NCI-H510A treated with DMSO at 0.1 percent for 48 hours (cell line): Measurements from ENCODE around the gene UGT2B10.
"Not testable (repeated sequence)": the region's sequence is repeated elsewhere in the genome, so short reads cannot be mapped to it uniquely, and the experiment has no call there.

Experiments used
- DNase-seq: peaks from one replicate; lab custom pipeline; 2025; lab: John Stamatoyannopoulos, UW

The UGT2B10 gene

GRCh38 chr4:68815617-68816409 lies at the start of gene UGT2B10:
UGT2B10 (plus strand) TSS chr4:68815994; CDS start chr4:68816020, 26 bp downstream.
- DNase-seq, result not testable (repeated sequence)

- not testable (repeated sequence) for DNase-seq
These were observed 44.0 kb upstream of the UGT2B10 start for GRCh38 chr4:68771836-68772235.

GRCh38 chr4:68773699-68774098 lies 42.1 kb upstream of the UGT2B10 start:
- no peak for DNase-seq

GRCh38 chr4:68780232-68780631 lies 35.6 kb upstream of the UGT2B10 start:
- no peak for DNase-seq

DNA sequence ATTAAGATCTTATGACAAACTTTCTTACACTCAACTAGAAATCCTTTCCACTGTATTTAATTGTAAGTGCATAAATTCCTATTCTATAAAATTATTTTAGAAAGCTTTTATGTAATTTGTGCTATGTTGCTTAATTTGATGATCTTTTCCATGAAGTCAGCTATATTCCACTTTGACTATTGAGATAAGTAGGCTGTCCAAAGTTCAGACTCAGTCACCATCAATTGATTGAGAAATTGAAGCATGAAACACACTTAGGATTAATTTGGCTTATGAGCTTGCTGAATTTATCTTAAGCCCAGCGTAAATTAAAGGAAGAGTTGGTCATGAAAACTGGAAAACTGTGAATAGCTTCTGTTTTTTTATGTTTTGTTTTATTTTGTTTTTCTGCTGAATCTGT lies 18.7 kb upstream of the UGT2B10 start:
- DNase-seq, result no peak

DNA sequence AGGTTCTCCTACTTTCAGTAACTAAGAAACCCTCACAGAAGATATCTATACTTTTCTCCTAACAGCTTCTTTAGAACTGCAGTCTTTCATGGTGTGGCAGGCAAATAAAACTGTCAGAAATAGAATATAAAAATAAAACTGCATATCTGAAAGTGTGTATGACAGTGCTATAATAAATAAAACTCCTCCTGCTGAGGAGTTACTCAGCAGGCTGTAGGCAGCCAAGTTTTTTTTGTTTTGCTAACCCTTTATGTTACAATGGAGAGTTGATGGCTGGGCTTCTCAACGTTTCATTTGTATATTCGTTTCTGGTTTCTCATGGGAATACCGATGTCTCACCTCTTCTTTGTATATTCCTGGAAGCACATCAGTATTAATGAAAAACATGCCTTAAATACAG lies 18.2 kb upstream of the UGT2B10 start:
- DNase-seq, result no peak

DNA sequence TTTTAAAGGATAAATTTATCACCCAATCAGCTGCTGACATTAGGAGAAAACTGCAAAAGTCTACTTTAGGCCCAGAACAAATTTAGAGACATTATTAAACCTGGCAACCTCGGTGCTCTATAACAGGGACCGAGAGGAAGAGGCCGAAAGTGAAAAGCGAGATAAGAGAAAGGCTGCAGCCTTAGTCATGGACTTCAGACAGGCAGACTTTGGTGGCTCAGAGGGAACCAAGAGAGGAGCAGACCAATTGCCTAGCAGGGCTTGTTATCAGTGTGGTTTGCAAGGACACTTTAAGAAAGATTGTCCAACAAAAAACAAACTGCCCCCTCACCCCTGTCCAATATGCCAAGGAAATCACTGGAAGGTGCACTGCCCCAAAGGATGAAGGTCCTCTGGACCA lies 12.8 kb upstream of the UGT2B10 start:
- DNase-seq, result no peak

- DNase-seq, result no peak
These were observed 7.7 kb upstream of the UGT2B10 start for GRCh38 chr4:68808060-68808459.

DNA sequence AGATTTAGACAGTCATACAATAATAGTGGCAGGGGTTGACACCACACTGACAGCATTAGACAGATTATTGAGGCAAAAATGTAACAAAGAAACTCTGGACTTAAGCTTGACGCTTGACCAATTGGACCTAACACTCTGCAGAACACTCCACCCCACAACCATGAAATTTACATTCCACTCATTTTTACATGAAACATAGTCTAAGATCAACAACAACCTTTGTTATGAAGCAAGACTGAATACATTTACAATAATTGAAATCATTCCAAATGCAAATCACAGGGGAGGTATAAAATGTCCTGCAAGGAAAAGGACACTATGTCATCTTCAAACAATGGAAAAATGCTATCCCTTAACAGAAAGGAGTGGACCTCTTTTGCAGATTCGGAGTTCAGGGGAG lies 4.9 kb upstream of the UGT2B10 start:
- DNase-seq, result no peak

GRCh38 chr4:68816410-68817265 lies 844 bp downstream of the UGT2B10 start:
- DNase-seq, result not testable (repeated sequence)

GRCh38 chr4:68817386-68817785 lies 1.6 kb downstream of the UGT2B10 start:
- DNase-seq, result no peak

GRCh38 chr4:68818030-68818462 lies 2.3 kb downstream of the UGT2B10 start:
- DNase-seq, result not testable (repeated sequence)

DNA sequence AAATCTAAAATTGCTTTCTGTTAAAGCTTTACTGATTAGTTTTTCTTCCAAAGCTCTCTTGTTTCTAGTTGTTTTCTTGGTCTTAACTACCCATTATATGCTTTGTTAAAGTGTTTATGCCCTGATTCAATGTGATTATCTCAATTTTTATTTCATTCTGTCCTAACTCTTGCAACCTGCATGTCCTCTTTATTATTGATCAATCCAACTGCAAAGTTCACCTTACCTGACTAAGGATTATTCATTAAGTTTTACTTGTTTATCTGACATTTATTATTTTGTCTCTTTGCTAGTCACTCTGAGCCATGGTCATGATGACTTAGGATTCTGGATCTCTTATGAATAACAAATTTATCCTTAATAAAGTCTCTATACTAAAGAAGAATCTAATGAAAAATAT lies 15.8 kb downstream of the UGT2B10 start:
- DNase-seq, result no peak

DNA sequence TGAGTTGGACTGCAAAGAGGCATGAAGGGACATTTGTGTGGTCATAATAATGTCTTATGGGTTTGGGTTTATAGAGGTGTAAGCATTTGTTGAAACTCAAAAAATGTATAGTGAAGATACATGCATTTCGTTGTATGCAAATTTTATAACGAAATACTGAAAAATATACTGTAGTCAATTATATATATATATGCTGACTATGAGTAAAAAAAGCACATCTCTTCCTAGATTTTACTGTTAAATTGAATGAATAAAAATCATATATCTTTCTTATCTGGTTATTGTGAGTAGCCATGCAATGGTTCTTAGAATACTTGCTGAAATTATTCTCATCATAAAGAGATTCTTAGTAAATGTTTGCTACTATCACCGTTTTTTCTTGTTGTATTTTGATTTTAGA lies 34.5 kb downstream of the UGT2B10 start:
- DNase-seq, result no peak

DNA sequence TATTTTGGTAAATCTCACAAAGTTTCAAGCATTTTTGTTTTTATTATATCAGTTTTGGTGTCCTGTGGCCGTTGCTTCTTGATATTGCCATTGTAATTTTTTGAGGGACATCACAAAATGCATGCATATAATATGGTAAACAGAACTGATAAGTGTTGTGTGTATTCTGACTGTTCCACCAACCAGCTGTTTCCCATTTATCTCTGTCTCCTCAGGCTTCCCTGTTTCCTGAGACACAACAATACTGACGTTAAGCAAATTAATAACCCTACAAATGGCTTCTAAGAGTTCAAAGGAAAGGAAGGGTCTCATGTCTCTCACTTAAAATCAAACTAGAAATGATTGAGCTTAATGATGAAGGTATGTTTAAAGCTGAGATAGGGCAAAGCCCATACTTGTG lies 40.0 kb downstream of the UGT2B10 start:
- no peak for DNase-seq

DNA sequence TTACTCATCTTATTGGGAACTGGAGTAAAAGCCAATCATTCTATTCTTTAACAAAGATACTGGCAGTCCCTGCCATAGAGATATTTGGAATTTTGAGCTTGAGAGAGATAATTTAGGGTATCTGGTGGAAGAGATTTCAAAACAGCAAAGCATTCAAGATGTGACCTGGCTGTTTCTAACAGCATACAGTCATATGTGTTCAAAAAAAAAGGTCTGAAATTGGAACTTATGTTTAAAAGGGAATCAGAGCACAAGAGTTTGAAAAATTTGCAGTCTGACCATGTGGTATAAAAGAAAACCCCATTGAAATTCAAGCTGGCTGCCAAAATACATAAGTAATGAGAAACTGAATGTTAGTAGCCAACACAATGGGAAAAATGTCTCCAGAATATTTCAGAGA lies 42.2 kb downstream of the UGT2B10 start:
- no peak for DNase-seq

GRCh38 chr4:68859655-68860054 lies 43.9 kb downstream of the UGT2B10 start:
- DNase-seq, result no peak

GRCh38 chr4:68861057-68861456 lies 45.3 kb downstream of the UGT2B10 start:
- no peak for DNase-seq

GRCh38 chr4:68864438-68865187 lies 48.8 kb downstream of the UGT2B10 start:
- DNase-seq, result no peak

DNA sequence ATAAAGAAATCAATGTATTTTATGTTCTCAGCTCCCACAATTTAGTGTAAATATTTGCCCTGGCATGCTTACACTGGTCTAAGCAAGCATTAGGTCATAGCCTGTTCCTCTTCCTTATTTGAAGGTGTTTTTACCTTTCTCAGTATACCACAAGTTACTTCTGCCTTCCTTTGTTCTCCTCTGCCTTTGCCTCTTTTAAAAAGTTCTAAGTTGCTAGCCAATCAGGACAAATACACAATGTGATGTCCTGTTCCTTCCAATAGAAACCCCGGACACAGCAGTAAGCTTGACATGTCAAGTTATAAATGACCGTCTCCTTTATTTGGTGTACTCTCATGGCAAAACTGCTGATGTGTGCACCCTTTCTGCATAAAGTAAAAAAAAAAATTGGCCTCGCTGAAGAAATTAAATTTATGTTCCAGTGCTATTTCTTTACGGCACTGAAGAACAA lies 49.4 kb downstream of the UGT2B10 start:
- peak; percentile 11 for DNase-seq

DNA sequence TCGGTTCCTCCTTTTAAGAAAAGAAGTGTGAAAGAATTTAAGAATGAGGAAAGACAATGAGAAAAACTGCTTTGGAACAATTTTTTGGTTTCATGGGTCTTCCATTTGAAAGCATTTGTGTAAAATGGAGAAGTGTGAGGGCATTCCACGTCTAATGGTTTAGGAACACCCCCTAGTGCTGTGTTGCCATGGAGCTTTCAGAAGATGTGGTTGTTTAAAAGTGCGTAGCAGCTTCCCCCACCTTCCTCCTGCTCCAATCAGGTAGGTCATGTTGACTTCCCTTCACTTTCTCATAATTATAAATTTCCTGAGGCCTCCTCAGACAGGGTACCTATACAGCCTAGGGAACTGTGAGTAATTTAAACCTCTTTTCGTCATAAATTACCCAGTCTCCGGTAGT lies 50.0 kb downstream of the UGT2B10 start:
- no peak for DNase-seq

DNA sequence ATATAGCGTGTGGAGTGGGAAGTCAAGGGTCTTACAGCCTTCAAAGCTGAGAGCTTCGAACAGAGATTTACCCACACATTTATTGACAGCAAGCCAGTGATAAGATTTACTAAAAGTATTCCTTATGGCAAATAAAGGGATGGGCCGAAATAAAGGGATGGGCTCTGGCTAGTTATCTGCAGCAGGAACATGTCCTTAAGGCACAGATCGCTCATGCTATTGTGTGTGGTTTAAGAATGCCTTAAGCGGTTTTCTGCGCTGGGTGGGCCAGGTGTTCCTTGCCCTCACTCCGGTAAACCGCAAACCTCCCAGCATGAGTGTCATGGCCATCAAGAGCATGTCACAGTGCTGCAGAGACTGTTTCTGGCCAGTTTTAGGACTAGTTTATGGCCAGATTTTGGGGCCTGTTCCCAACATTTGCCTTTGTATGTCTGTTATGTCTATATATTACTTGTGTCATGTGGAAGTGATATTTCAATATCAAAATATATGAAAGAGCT lies 53.5 kb downstream of the UGT2B10 start:
- DNase-seq, result no peak
